ENCODE measurements around the gene POU2F2. TPM values are rescaled to one million over a fixed set of nuclear protein-coding genes. Genes with fewer than 3 reads are reported as not detected.

POU2F2 gene
- total RNA-seq, result 1 to 10 TPM in 3 of 4 donors, under 1 TPM in 1; 0.93 to 1.8 (median 1.5) TPM

GRCh38 chr19:42132030-42132628 is at the start of gene POU2F2:
TSS of gene POU2F2 (minus strand) at chr19:42132446. CDS start at chr19:42132411, 35 bp downstream.
- peaks cover 80% of the 10 kb centered on the region for H3K27me3 ChIP-seq
- no peak within 1 kb of the TSS for H3K27ac ChIP-seq

GRCh38 chr19:42178791-42179674 is 46.8 kb upstream of the POU2F2 start:
- TF ChIP-seq POLR2A (IDR thresholded peaks at IDR 0.05) (no peak), CTCF (IDR thresholded peaks at IDR 0.05) (peak in 1 of 4 experiments; percentile 9), POLR2AphosphoS5 (IDR thresholded peaks at IDR 0.05) (no peak), EP300 (IDR thresholded peaks at IDR 0.05) (no peak)
- Histone ChIP-seq H3K36me3 (no peaks in the 10 kb centered on the region), H3K4me1 (peaks cover 0 to 22% (median 6%) of the 10 kb centered on the region in 3 donors), H3K4me3 (no peak overlapping the region), H3K27me3 (peaks cover 81% of the 10 kb centered on the region), H3K27ac (no peak overlapping the region), H3K9me3 (no peaks in the 10 kb centered on the region)
- WGBS, 2 donors (ENCODE audit: low coverage in 1 of 2), result 10 to 12% methylated on average over 11 to 13 of the region's 13 CpGs
- no peak for ATAC-seq

More at GRCh38 chr19:42132030-42132628, at the start of gene POU2F2:
- H3K9me3 ChIP-seq, result no peaks in the 10 kb centered on the region
- H3K4me1 ChIP-seq, result peaks cover 0 to 19% (median 12%) of the 10 kb centered on the region in 3 donors
- no peaks in the 10 kb centered on the region for H3K36me3 ChIP-seq
- peak within 1 kb of the TSS in 1 of 2 donors; percentile 33 for H3K4me3 ChIP-seq
- WGBS, 2 donors (ENCODE audit: low coverage in 1 of 2), result 0 to 18% methylated on average over 4 of the region's 16 CpGs
- TF ChIP-seq CTCF (IDR thresholded peaks at IDR 0.05) (no peak), POLR2A (IDR thresholded peaks at IDR 0.05) (no peak), EP300 (IDR thresholded peaks at IDR 0.05) (no peak), POLR2AphosphoS5 (IDR thresholded peaks at IDR 0.05) (no peak)
- ATAC-seq, result peak; percentile 31

GRCh38 chr19:42177686-42178019 is 45.4 kb upstream of the POU2F2 start:
- TF ChIP-seq POLR2AphosphoS5 (IDR thresholded peaks at IDR 0.05) (no peak), POLR2A (IDR thresholded peaks at IDR 0.05) (no peak), EP300 (IDR thresholded peaks at IDR 0.05) (no peak), CTCF (IDR thresholded peaks at IDR 0.05) (no peak)
- no peak overlapping the region for H3K27ac ChIP-seq
- WGBS, 2 donors (ENCODE audit: low coverage in 1 of 2), result 19 to 22% methylated on average over 3 of the region's 3 CpGs
- H3K4me1 ChIP-seq, result peaks cover 0 to 22% (median 6%) of the 10 kb centered on the region in 3 donors
- peaks cover 82% of the 10 kb centered on the region for H3K27me3 ChIP-seq
- no peak for ATAC-seq
- H3K36me3 ChIP-seq, result no peaks in the 10 kb centered on the region
- no peaks in the 10 kb centered on the region for H3K9me3 ChIP-seq
- H3K4me3 ChIP-seq, result no peak overlapping the region

- Histone ChIP-seq H3K4me1 (peaks cover 0 to 22% (median 6%) of the 10 kb centered on the region in 3 donors), H3K9me3 (no peaks in the 10 kb centered on the region), H3K4me3 (peak overlapping the region; percentile 36 to 59), H3K36me3 (no peaks in the 10 kb centered on the region), H3K27ac (peak overlapping the region in 2 of 4 donors; percentile 50 to 68), H3K27me3 (peaks cover 82% of the 10 kb centered on the region)
- peak; percentile 93 for ATAC-seq
- TF ChIP-seq CTCF (IDR thresholded peaks at IDR 0.05) (peak in 3 of 4 experiments; percentile 36 to 55 (median 55)), POLR2AphosphoS5 (IDR thresholded peaks at IDR 0.05) (no peak)
- WGBS, 2 donors (ENCODE audit: low coverage in 1 of 2), result 1 to 2% methylated on average over 7 to 20 of the region's 66 CpGs
Measured at GRCh38 chr19:42176990-42177685, 44.9 kb upstream of the POU2F2 start.
